ENCODE data around the gene CEBPB.
"Not testable (repeated sequence)": the region's sequence is repeated elsewhere in the genome, so short reads cannot be mapped to it uniquely, and the experiment has no call there.

Gene CEBPB

GRCh38 chr20:50193836-50194421, 3.3 kb downstream of the CEBPB start:
- no peak for DNase-seq

- DNase-seq: no peak
Observed at GRCh38 chr20:50194422-50194830, 3.8 kb downstream of the CEBPB start.

GRCh38 chr20:50194831-50195523, 4.3 kb downstream of the CEBPB start:
- DNase-seq: no peak

- no peak for DNase-seq
Observed at GRCh38 chr20:50195524-50196120, 5.0 kb downstream of the CEBPB start.

- DNase-seq: no peak
Observed at GRCh38 chr20:50196248-50196647, 5.6 kb downstream of the CEBPB start.

DNA sequence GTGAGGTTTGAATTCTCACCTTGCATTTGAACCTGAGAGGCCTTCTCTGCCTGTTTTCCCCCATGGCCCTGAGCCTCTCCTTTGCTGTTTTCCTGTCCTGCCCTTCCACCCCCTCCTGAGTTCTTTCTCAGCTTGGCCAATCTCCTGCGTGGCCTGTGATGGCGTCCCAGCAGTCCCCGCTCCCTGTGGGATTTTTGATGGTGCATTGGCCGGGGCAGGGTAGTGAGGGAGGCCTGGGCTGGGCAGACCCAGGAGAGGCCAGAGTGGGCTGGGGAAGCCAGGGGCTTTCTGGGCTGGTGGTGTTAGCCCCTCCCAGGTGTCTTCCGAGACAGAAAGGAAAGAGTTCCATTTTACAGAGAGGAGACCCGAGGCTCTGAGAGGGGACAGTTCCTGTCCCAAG, 6.3 kb downstream of the CEBPB start:
- no peak for DNase-seq

- no peak for DNase-seq
Observed at GRCh38 chr20:50197463-50198179, 7.0 kb downstream of the CEBPB start.

- DNase-seq: no peak
Observed at GRCh38 chr20:50198180-50198666, 7.6 kb downstream of the CEBPB start.

GRCh38 chr20:50198716-50199115, 8.1 kb downstream of the CEBPB start:
- no peak for DNase-seq

DNA sequence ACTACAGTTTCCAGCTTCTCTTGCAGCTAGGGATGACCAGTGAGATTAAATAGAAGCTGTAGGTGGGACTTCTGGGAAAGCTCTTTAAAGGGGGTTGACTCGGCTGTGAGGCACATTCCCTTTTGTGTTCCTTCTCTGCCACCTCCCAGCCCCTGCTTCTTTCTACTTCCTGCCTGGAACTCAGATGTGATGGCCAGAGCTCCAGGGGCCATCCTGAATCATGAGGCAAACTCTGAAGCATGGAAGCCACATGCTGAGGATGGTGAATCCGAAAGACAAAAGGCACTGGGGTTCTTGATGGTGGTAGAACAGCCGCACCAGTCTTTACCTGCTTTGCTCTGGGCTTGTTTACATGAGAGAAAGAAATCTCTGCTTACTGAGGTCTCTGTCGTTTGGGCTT, 9.1 kb downstream of the CEBPB start:
- no peak for DNase-seq

- DNase-seq: no peak
Observed at GRCh38 chr20:50200482-50201104, 10.0 kb downstream of the CEBPB start.

DNA sequence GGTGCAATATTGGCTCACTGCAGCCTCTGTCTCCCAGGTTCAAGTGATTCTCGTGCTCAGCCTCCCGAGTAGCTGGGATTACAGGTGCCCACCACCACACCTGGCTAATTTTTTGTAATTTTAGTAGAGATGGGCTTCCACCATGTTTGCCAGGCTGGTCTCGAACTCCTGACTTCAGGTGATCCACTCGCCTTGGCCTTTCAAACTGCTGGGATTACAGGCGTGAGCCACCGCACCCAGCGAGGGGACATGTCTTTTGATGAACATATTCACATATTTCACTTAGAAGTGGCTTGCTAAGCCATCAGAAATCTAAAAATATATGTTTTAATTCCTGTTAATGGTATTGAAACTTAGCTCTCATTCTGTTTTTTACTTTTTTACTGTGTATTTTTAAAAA, 11.1 kb downstream of the CEBPB start:
- not testable (repeated sequence) for DNase-seq

DNA sequence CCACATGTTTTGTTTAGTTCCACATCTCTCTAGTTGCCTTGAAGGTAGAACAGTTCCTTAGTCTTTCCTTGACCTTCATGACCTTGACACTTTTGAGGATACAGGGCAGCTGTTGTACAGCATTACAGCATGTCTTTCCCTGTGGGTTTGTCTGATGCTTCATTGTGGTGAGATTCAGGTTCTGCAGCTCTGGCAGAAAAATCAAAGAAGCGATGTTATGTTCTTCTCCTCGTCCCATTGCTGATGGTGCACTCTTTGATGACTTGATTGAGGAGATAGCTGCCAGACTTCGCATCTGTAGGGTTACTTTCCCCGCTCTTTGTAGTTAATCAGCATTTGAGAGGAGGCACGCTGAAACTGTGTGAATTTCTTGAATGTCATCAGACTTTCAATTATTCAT, 12.0 kb downstream of the CEBPB start:
- no peak for DNase-seq

DNA sequence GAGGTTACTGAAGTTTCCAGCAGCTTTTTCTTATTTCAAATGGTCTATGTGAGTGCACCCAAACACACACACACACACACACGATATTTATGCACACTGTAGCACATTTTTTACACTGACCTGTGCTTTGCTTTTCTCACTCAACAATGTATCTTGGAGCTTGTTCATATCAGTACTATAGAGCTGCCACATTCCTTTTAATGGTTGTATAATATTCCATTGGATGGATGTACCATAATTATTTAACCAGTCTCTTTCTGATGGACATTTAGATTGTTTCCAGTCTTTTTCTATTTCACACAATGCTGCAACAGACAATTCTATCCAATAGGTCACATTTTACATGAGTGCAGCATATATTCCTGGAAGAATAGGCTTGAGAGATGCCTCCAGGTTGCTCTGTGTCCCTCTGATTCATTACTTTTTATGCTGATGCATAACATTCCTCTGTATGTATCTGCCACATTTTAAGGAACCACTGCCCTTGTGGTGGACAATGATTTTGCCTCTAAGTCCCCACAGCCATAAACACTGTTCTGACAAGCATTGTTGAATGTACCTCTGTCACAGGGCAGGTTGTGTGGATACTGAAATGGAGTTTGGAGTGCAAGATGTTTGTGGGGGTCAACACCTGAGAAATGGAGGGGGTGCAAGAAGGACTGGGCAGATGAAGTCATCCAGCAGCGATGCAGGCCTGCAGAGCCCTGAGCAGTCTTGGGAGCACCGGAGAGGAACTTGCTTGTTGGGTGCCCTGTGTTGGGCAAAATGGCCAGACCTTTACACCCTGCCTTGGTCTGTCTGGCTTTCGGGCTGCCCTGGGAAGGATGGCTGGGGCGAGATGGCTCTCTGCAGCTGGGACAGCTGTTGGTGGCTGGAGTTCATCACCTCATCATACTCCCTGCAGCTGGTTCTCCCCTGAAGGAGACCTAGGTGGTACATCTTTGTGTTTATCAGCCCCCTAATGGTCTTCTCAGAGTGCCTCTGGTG, 13.6 kb downstream of the CEBPB start:
- DNase-seq: no peak

- no peak for DNase-seq
Observed at GRCh38 chr20:50207026-50207425, 16.4 kb downstream of the CEBPB start.

- DNase-seq: no peak
Observed at GRCh38 chr20:50208085-50208491, 17.5 kb downstream of the CEBPB start.

GRCh38 chr20:50208815-50209214, 18.2 kb downstream of the CEBPB start:
- not testable (repeated sequence) for DNase-seq

GRCh38 chr20:50210066-50210619, 19.5 kb downstream of the CEBPB start:
- no peak for DNase-seq

GRCh38 chr20:50211091-50211490, 20.5 kb downstream of the CEBPB start:
- DNase-seq: no peak

DNA sequence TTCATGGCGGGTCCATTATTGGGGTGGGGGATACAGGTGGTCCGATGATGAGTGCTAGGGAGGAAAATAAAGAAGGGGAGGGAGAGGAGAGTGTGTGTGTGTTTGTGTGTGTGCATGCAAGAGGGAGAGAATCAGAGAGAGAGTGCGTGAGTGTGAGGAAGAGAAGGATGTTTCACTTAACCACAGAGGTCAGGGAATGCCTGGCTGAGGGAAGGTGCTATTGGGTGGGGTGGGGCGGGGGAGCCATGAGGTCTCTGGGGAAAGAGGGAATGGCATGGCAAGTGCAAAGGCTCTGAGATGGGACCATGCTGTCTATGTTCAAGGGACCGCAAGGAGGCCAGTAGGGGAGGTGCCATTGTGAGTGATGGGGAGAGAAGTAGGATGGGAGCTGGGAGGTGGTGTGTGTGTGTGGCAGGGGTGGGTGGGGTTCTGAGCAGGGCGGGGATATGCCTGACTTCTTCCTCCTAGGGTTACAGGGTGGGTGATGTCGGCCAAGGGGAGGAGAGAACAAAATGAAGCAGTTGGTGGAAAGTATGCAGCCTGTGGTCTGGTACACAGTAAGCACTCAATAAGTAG, 23.0 kb downstream of the CEBPB start:
- no peak for DNase-seq

Data from NCI-H774 (cell line).